Smooth muscle cell (in vitro differentiated cells): ENCODE results near the gene DPH7. TPM values are rescaled to one million over a fixed set of nuclear protein-coding genes. Genes with fewer than 3 reads are reported as not detected.

Experiments
- DNase-seq: peaks from one replicate; lab custom pipeline; 2025; ENCODE audit not compliant: unreplicated experiment; lab: John Stamatoyannopoulos, UW
- H2AFZ ChIP-seq: fragments of 200-600 bp; sonication (generic); 2 replicates; pipeline ENCODE4 v1.6.0; 2016; ENCODE audit warnings: antibody characterized with exemption, low read depth, mild to moderate bottlenecking
- H3F3A ChIP-seq: fragments of 200-600 bp; sonication (generic); 2 replicates; pipeline ENCODE4 v1.6.0; 2017; ENCODE audit warnings: antibody characterized with exemption, low read depth
- H3K27ac ChIP-seq: fragments of 200-600 bp; sonication (generic); 2 replicates; pipeline ENCODE4 v1.5.1; 2016; ENCODE audit warnings: low read depth, mild to moderate bottlenecking
- H3K27me3 ChIP-seq: fragments of 200-600 bp; sonication (generic); 2 replicates; pipeline ENCODE4 v1.6.1; 2016; ENCODE audit warnings: low read depth, mild to moderate bottlenecking
- H3K36me3 ChIP-seq: fragments of 200-600 bp; sonication (generic); 2 replicates; pipeline ENCODE4 v1.5.1; 2016; ENCODE audit warnings: low read depth
- H3K4me1 ChIP-seq: fragments of 200-600 bp; sonication (generic); 2 replicates; pipeline ENCODE4 v1.5.1; 2016; ENCODE audit warnings: low read depth
- H3K4me2 ChIP-seq: fragments of 200-600 bp; sonication (generic); 2 replicates; pipeline ENCODE4 v1.6.0; 2016; ENCODE audit warnings: mild to moderate bottlenecking
- H3K4me3 ChIP-seq: fragments of 200-600 bp; sonication (generic); 2 replicates; pipeline ENCODE4 v1.5.1; 2016; ENCODE audit warnings: mild to moderate bottlenecking
- H3K79me2 ChIP-seq: fragments of 200-600 bp; sonication (generic); 2 replicates; pipeline ENCODE4 v1.6.0; 2016; ENCODE audit warnings: low read depth, mild to moderate bottlenecking
- H3K9ac ChIP-seq: fragments of 200-600 bp; sonication (generic); 2 replicates; pipeline ENCODE4 v1.6.0; 2016; ENCODE audit warnings: low read depth
- H3K9me3 ChIP-seq: fragments of 200-600 bp; sonication (generic); replicated peaks from 2 replicates; pipeline ENCODE4 v1.5.1; 2016; ENCODE audit warnings: low read depth
- H4K20me1 ChIP-seq: fragments of 200-600 bp; sonication (generic); 2 replicates; pipeline ENCODE4 v1.6.0; 2016; ENCODE audit warnings: low read depth
- CTCF ChIP-seq: fragments of 200-600 bp; sonication (generic); IDR thresholded peaks from 2 replicates; pipeline ENCODE4 v1.5.1; 2017; ENCODE audit warnings: borderline replicate concordance, mild to moderate bottlenecking, antibody characterized with exemption; ENCODE audit not compliant: insufficient read depth, poor library complexity, severe bottlenecking
- WGBS: methylation state at CpG from one replicate; pipeline ENCODE4 v1.1.7; 2016; ENCODE audit warnings: low lambda C conversion rate; 5-methylcytosine and 5-hydroxymethylcytosine counted together
- polyA plus RNA-seq: library from polyadenylated mRNA; unstranded; fragments of >200 nt; fragmentation: Nextera tagmentation; extraction: Ambion mirVana; gene quantifications from 2 replicates; pipeline ENCODE4 v1.2.1, GENCODE V29; 2016
- total RNA-seq: library from RNA; depleted of rRNA; stranded (reverse); fragments of >200 nt; gene quantifications from 2 replicates; pipeline ENCODE4 v1.2.3, GENCODE V29; 2014

Gene DPH7
- total and polyA plus RNA-seq, 2 experiments from 2014 or later = 18.2 to 21.8 TPM

GRCh38 chr9:137607141-137607857 is 28.6 kb upstream of the DPH7 start:
- peaks cover 10% of the 10 kb centered on the region for H3K4me1 ChIP-seq
- TF ChIP-seq CTCF = no peak
- H3K36me3 ChIP-seq = no peaks in the 10 kb centered on the region
- H3K9ac ChIP-seq = no peak overlapping the region
- H3K27ac ChIP-seq = no peak overlapping the region
- H3K79me2 ChIP-seq = peaks cover 14% of the 10 kb centered on the region
- H3K27me3 ChIP-seq = no peaks in the 10 kb centered on the region
- no peaks in the 10 kb centered on the region for H3K9me3 ChIP-seq
- peak overlapping the region; percentile 70 for H3K4me3 ChIP-seq
- H2AFZ ChIP-seq = no peak overlapping the region
- no peaks in the 10 kb centered on the region for H3F3A ChIP-seq
- DNase-seq = peak; percentile 27
- 74% methylated on average over 17 of the region's 17 CpGs for WGBS
- H4K20me1 ChIP-seq = peaks cover 14% of the 10 kb centered on the region
- H3K4me2 ChIP-seq = peak overlapping the region; percentile 99

GRCh38 chr9:137606734-137607138 is 28.0 kb upstream of the DPH7 start:
- H3K9ac ChIP-seq = no peak overlapping the region

GRCh38 chr9:137606005-137606621 is 27.4 kb upstream of the DPH7 start:
- no peak overlapping the region for H3K9ac ChIP-seq
- H3K27me3 ChIP-seq = no peaks in the 10 kb centered on the region
- H3F3A ChIP-seq = no peaks in the 10 kb centered on the region
- peaks cover 14% of the 10 kb centered on the region for H4K20me1 ChIP-seq
- H2AFZ ChIP-seq = peak overlapping the region; percentile 90
- TF ChIP-seq CTCF = no peak
- H3K4me3 ChIP-seq = peak overlapping the region; percentile 70
- no peak overlapping the region for H3K27ac ChIP-seq
- peak overlapping the region; percentile 99 for H3K4me2 ChIP-seq
- peaks cover 14% of the 10 kb centered on the region for H3K79me2 ChIP-seq
- DNase-seq = no peak
- H3K36me3 ChIP-seq = no peaks in the 10 kb centered on the region
- WGBS = 8% methylated on average over 42 of the region's 57 CpGs
- H3K9me3 ChIP-seq = no peaks in the 10 kb centered on the region
- peaks cover 10% of the 10 kb centered on the region for H3K4me1 ChIP-seq

More at GRCh38 chr9:137606734-137607138, 28.0 kb upstream of the DPH7 start:
- no peak for DNase-seq
- TF ChIP-seq CTCF = no peak
- H3K27me3 ChIP-seq = no peaks in the 10 kb centered on the region
- peak overlapping the region; percentile 99 for H3K4me2 ChIP-seq
- H3K36me3 ChIP-seq = no peaks in the 10 kb centered on the region
- H3K27ac ChIP-seq = no peak overlapping the region
- WGBS = 76% methylated on average over 13 of the region's 13 CpGs
- H2AFZ ChIP-seq = no peak overlapping the region
- H3K4me3 ChIP-seq = peak overlapping the region; percentile 70
- peaks cover 14% of the 10 kb centered on the region for H4K20me1 ChIP-seq
- no peaks in the 10 kb centered on the region for H3F3A ChIP-seq
- H3K79me2 ChIP-seq = peaks cover 14% of the 10 kb centered on the region
- no peaks in the 10 kb centered on the region for H3K9me3 ChIP-seq
- peaks cover 10% of the 10 kb centered on the region for H3K4me1 ChIP-seq
